Mucosa of stomach (tissue), 1 donor: ENCODE results near the gene ZHX3.
"Not testable (repeated sequence)": the region's sequence is repeated elsewhere in the genome, so short reads cannot be mapped to it uniquely, and the experiment has no call there.

Experiments
- H3K27me3 ChIP-seq: one replicate; pipeline ENCODE4 v1.7.0; 2013; ENCODE audit warnings: mild to moderate bottlenecking, low read length; ENCODE audit not compliant: control insufficient read depth, insufficient read depth
- H3K36me3 ChIP-seq: one replicate; pipeline ENCODE4 v1.7.0; 2013; ENCODE audit warnings: low read length; ENCODE audit not compliant: control insufficient read depth, insufficient read depth
- H3K4me1 ChIP-seq: one replicate; pipeline ENCODE4 v1.7.0; 2013; ENCODE audit warnings: mild to moderate bottlenecking, low read length; ENCODE audit not compliant: control insufficient read depth, insufficient read depth
- H3K4me3 ChIP-seq: one replicate; pipeline ENCODE4 v1.7.0; 2013; ENCODE audit warnings: low read length
- H3K9ac ChIP-seq: one replicate; pipeline ENCODE4 v1.7.0; 2013; ENCODE audit warnings: mild to moderate bottlenecking, low read length, moderate library complexity
- H3K9me3 ChIP-seq: one replicate; pipeline ENCODE4 v1.7.0; 2013; ENCODE audit warnings: mild to moderate bottlenecking, low read length, moderate library complexity; ENCODE audit not compliant: control insufficient read depth
- donor health status: Pancreatic carcinoma.

Gene ZHX3

GRCh38 chr20:41139227-41140093, 178.1 kb downstream of the ZHX3 start:
- Histone ChIP-seq H3K9ac (peak overlapping the region; percentile 78), H3K9me3 (no peaks in the 10 kb centered on the region), H3K27me3 (no peaks in the 10 kb centered on the region), H3K4me1 (peaks cover 23% of the 10 kb centered on the region), H3K36me3 (no peaks in the 10 kb centered on the region), H3K4me3 (no peak overlapping the region)

GRCh38 chr20:41138475-41139226, 178.9 kb downstream of the ZHX3 start:
- Histone ChIP-seq H3K9ac (peak overlapping the region; percentile 78), H3K4me1 (peaks cover 23% of the 10 kb centered on the region), H3K27me3 (no peaks in the 10 kb centered on the region), H3K9me3 (no peaks in the 10 kb centered on the region), H3K36me3 (no peaks in the 10 kb centered on the region), H3K4me3 (peak overlapping the region; percentile 41)

GRCh38 chr20:41137614-41138474, 179.7 kb downstream of the ZHX3 start:
- H3K4me1 ChIP-seq, result peaks cover 23% of the 10 kb centered on the region
- H3K36me3 ChIP-seq, result no peaks in the 10 kb centered on the region
- no peaks in the 10 kb centered on the region for H3K27me3 ChIP-seq
- H3K9ac ChIP-seq, result peak overlapping the region; percentile 78
- H3K4me3 ChIP-seq, result peak overlapping the region; percentile 41
- no peaks in the 10 kb centered on the region for H3K9me3 ChIP-seq

DNA sequence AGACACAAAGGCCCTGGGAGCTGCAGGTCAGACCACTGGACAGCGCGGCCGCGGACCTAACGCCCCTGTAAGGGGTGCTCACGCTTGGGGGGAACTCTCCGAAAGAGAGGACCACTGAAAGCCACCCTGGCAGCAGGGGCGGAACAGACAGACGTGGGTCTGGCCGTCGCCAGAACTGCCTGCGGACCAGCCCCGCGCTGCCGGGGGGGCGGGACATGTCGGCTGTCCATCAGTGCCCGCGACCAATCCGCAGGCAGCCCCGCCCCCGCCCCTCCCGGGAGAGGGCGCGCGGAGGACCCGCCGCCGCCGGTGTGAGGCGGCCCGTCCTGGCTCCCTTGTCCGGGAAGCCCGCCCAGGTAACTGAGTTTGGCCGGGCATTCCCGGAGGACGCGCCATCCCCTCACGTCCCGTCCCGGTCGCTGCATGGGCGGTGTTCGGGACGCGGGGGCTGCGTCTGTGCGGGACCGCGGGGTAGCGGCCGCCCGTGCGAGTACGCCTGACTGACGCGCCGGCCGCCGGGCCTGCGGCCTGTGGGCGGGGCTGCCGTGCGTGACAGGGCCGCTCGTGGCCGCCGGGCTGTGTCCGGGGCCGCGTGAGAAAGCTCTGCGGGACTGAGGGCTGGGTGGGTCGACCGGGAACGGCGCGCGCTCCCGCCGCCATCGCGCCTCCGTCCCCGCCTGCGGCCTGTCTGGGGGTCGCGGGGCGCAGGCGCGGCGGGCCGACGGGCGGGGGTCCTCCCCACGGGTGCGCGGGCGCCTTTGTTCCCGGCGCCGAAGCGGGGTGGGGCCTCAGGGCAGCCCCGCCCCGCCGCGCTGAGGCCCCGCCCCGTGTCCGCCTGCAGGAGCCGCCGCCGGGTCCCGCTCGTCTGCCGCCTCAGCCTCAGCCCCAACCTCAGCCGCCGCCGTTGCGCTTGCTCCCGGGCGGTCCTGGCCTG, 180.6 kb downstream of the ZHX3 start, which contains the start of gene PLCG1:
Gene PLCG1, plus strand, starts transcription at position 864 of the 934 bp plus-strand sequence. CDS start 99 bp downstream, outside the sequence.
- peaks cover 23% of the 10 kb centered on the region for H3K4me1 ChIP-seq
- no peaks in the 10 kb centered on the region for H3K9me3 ChIP-seq
- peak within 1 kb of the TSS; percentile 41 for H3K4me3 ChIP-seq
- H3K9ac ChIP-seq, result peak within 1 kb of the TSS; percentile 78
- H3K27me3 ChIP-seq, result no peaks in the 10 kb centered on the region
- no peaks in the 10 kb centered on the region for H3K36me3 ChIP-seq

DNA sequence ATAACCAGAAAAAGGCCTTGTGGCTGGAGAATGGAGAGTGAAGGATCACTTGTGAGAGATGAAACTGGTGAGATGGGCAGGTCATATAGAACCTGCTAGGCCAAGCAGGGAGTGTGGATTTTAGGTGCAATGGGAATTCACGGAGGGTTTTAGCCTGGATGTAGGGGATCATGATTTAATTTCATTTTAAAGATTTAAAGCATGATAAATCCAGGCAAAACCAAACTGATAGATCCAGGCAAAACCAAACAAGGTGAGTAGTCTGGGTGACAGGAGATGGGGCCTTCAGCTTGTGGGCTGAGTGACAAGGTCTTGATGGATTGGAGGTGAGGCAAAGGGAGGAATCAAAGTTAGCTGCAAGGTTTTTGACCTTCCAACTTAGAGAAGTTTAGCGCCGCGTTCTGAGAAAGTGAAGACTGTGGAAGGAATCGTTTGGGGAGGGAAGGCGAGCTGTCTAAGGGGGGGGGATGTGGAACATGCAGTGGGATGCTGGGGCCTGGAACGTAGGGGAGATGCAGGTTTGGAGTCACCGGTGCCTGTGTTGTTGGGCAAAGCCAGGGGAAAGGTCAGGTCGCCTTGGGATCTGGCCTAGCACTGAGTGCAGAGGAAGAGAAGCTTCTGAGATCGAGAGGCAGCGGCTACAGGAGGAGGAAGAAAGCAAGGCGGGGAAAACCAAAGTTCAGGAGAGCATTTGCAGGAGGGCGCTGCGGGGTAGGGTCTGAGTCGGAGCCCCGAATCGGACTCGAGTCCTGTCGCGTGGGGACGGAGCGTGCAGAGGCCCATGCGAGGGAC, 181.4 kb downstream of the ZHX3 start:
- H3K9me3 ChIP-seq, result no peaks in the 10 kb centered on the region
- peak overlapping the region; percentile 64 for H3K9ac ChIP-seq
- H3K27me3 ChIP-seq, result no peaks in the 10 kb centered on the region
- H3K4me3 ChIP-seq, result peak overlapping the region; percentile 24
- peaks cover 23% of the 10 kb centered on the region for H3K4me1 ChIP-seq
- H3K36me3 ChIP-seq, result no peaks in the 10 kb centered on the region

DNA sequence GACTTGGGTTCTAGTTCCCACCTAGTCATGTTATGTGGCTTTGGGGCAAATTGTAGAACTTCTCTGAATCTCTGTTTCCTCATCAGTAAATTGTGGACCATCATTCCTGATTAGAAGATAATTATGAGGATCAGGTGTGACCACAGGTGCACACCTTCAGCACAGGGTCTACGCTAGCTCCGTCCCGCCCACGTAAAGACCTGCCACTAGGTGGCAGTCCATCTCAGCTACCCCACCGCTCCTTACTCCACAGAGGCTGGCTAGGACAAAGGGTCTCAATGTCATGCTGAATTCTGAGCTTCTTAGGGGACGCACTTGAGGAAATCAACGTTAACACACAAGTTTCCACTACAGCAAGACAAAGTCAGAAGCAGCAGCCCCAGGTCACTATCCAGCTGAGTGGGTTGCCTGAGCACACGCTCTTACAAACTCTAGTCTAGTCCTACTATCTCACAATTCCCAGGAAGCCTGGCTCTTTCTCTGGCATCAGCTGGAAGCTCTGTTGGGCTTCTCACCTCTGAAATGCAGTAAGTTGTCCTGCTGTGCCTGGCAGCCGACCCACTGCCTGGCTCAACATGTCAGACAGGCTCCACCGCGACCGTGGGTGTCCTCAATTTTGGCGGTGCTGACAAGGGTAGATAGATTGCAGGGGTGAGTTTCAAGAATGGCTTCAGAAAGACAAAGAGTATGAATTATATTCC, 182.2 kb downstream of the ZHX3 start:
- Histone ChIP-seq H3K4me3 (no peak overlapping the region), H3K27me3 (no peaks in the 10 kb centered on the region), H3K9me3 (no peaks in the 10 kb centered on the region), H3K36me3 (no peaks in the 10 kb centered on the region), H3K9ac (no peak overlapping the region), H3K4me1 (peaks cover 20% of the 10 kb centered on the region)

GRCh38 chr20:41134362-41135186, 183.0 kb downstream of the ZHX3 start:
- no peaks in the 10 kb centered on the region for H3K27me3 ChIP-seq
- H3K4me3 ChIP-seq, result no peak overlapping the region
- H3K9me3 ChIP-seq, result no peaks in the 10 kb centered on the region
- H3K36me3 ChIP-seq, result no peaks in the 10 kb centered on the region
- H3K9ac ChIP-seq, result no peak overlapping the region
- H3K4me1 ChIP-seq, result peaks cover 20% of the 10 kb centered on the region

DNA sequence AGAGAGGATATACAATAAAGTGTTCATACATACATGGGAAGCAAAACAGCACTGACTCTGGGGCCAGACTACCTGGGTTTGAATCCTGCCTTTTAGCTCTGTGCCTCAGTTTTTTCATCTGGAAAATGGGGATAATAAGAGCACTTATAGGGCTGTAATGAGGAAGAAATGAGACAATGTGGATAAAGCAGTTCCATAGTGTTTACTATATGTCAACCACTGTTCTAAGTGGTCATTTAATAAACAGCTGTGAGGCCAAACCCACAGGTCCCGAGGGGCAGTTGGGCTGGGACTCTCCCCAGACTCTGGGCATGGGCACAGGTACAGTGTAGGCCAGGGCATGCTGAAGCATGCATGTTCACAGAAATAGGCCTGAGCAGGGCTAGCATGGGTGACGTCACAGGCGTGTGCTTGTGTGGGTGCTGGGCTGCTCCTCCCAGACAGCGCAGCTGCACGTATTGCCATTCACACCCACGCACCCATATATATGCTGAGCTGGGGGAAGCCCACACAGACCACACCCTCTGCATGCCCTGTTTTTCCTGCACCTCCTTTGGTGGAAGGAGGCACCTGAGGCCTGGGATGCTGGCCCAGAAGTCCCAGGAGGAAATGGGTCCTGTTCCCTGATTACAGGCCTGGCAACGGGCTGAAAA, 183.7 kb downstream of the ZHX3 start:
- no peak overlapping the region for H3K4me3 ChIP-seq

GRCh38 chr20:41132388-41132775, 185.1 kb downstream of the ZHX3 start:
- not testable (repeated sequence) for H3K36me3 ChIP-seq, H3K9me3 ChIP-seq, H3K4me1 ChIP-seq, H3K4me3 ChIP-seq, H3K9ac ChIP-seq, H3K27me3 ChIP-seq

More for the DNA sequence above, 183.7 kb downstream of the ZHX3 start:
- no peak overlapping the region for H3K9ac ChIP-seq
- H3K36me3 ChIP-seq, result no peaks in the 10 kb centered on the region
- H3K4me1 ChIP-seq, result peaks cover 16% of the 10 kb centered on the region
- H3K9me3 ChIP-seq, result no peaks in the 10 kb centered on the region
- no peaks in the 10 kb centered on the region for H3K27me3 ChIP-seq
